ENCODE data around the gene MAN1B1. TPM values are rescaled to one million over a fixed set of nuclear protein-coding genes. Genes with fewer than 3 reads are reported as not detected.
"Not testable (repeated sequence)": the region's sequence is repeated elsewhere in the genome, so short reads cannot be mapped to it uniquely, and the experiment has no call there.

Gene MAN1B1
- total and polyA plus RNA-seq, 8 donors = 22.0 to 86.0 (median 28.4) TPM

DNA sequence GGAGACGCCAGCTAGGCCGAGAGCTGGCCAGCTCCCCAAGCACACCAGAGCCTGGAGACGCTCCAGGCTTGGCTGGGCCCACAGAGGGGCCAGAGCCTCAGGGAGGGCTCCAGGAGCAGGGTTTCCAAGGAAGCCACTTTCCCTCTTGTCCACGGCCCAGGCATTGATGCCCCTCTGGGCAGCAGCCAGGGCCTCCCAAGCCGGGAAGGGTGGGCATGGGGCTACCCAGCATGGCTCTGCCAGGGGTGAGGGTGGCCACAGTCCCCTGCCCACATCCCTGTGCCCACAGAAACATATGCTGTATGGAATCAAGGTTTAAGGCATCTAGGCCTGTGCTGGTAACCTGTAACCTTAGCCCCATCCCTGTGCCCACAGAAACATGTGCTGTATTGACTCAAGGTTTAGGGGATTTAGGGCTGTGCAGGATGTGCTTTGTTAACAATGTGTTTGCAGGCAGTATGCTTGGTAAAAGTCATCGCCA is 29.3 kb downstream of the MAN1B1 start:
- H3K4me3 ChIP-seq = no peak overlapping the region
- DNase-seq (no peak), ATAC-seq (no peak), FAIRE-seq (no peak)
- H3K36me3 ChIP-seq = peaks cover 0 to 9% (median 0%) of the 10 kb centered on the region in 3 donors
- whole genome bisulfite sequencing, 2 donors = 41 to 53% methylated on average over 6 of the region's 6 CpGs
- no peaks in the 10 kb centered on the region for H3K9me3 ChIP-seq
- intact Hi-C loops (cut with DNase I) = loop anchor here (5.0 to 10.0 kb wide), 3 partner anchors 71 to 119 kb away; partner anchors contain the start of genes SLC34A3 (in 3 of the 3), ANAPC2 (in 1 of the 3) and SSNA1 (in 1 of the 3)
- TF ChIP-seq, protein P1, sequence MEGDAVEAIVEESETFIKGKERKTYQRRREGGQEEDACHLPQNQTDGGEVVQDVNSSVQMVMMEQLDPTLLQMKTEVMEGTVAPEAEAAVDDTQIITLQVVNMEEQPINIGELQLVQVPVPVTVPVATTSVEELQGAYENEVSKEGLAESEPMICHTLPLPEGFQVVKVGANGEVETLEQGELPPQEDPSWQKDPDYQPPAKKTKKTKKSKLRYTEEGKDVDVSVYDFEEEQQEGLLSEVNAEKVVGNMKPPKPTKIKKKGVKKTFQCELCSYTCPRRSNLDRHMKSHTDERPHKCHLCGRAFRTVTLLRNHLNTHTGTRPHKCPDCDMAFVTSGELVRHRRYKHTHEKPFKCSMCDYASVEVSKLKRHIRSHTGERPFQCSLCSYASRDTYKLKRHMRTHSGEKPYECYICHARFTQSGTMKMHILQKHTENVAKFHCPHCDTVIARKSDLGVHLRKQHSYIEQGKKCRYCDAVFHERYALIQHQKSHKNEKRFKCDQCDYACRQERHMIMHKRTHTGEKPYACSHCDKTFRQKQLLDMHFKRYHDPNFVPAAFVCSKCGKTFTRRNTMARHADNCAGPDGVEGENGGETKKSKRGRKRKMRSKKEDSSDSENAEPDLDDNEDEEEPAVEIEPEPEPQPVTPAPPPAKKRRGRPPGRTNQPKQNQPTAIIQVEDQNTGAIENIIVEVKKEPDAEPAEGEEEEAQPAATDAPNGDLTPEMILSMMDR (IDR thresholded peaks at IDR 0.05) = no peak
- peaks cover 0 to 4% (median 0%) of the 10 kb centered on the region in 3 donors for H3K4me1 ChIP-seq
- H3K27me3 ChIP-seq = no peaks in the 10 kb centered on the region
- H3K27ac ChIP-seq = no peak overlapping the region

DNA sequence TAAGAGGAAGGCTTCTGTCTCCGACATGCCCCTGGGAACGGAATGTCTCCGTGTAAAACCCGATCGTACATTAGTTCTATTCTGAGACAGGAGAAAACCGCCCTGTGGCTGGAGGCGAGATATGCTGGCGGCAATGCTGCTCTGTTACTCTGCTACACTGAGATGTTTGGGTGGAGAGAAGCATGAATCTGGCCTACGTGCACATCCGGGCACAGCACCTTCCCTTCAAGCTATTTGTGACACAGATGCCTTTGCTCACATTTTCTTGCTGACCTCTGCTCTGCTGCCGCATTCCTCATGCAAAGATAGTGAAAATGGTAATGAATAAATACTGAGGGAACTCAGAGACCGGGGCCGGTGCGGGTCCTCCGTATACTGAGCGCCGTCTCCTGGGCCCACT is 29.9 kb downstream of the MAN1B1 start:
- WGBS, 2 donors = 58 to 80% methylated on average over 17 of the region's 17 CpGs
- Histone ChIP-seq H3K9me3 (no peaks in the 10 kb centered on the region), H3K4me3 (no peak overlapping the region), H3K27me3 (no peaks in the 10 kb centered on the region), H3K36me3 (peaks cover 0 to 9% (median 0%) of the 10 kb centered on the region in 3 donors), H3K4me1 (peaks cover 0 to 4% (median 0%) of the 10 kb centered on the region in 3 donors), H3K27ac (no peak overlapping the region)
- FAIRE-seq (no peak), DNase-seq (no peak), ATAC-seq (no peak)
- intact Hi-C loops (cut with DNase I) = loop anchor here (5.0 to 10.0 kb wide), 3 partner anchors 71 to 118 kb away; partner anchors contain the start of genes SLC34A3 (in 3 of the 3), ANAPC2 (in 1 of the 3) and SSNA1 (in 1 of the 3)
- TF ChIP-seq, protein P1 (IDR thresholded peaks at IDR 0.05) = no peak

DNA sequence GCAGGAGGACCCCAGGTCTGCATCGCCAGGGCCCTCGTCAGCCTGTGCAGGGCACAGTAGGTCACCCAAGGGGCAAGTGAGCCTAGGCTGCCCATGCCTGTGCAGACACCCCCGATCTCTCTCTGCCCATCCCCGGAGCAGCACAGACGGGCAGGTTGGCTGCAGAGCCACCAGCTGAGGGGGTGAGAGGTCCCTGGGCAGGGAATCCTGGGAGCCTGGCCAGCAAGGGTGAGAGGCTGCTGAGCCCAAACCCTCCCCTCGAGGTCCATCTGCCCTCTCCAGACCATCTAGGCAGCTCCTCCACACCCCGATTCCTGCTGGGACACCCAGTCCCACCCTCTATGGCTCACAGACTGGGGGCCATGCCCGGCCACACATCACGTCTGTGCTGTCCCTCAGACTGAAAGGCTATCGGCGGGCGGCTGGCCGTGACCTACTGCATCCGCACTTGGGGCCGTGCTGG is 30.5 kb downstream of the MAN1B1 start:
- Histone ChIP-seq H3K4me3 (no peak overlapping the region), H3K27me3 (no peaks in the 10 kb centered on the region), H3K4me1 (peaks cover 0 to 4% (median 0%) of the 10 kb centered on the region in 3 donors), H3K36me3 (peaks cover 0 to 8% (median 0%) of the 10 kb centered on the region in 3 donors), H3K27ac (no peak overlapping the region), H3K9me3 (no peaks in the 10 kb centered on the region)
- ATAC-seq (no peak), FAIRE-seq (no peak), DNase-seq (peak in 2 of 6 donors; percentile 41 to 73)
- 71 to 86% methylated on average over 15 of the region's 15 CpGs for WGBS, 2 donors
- intact Hi-C loops (cut with DNase I) = loop anchor here (5.0 to 10.0 kb wide), 3 partner anchors 70 to 118 kb away; partner anchors contain the start of genes SLC34A3 (in 3 of the 3), ANAPC2 (in 1 of the 3) and SSNA1 (in 1 of the 3)
- TF ChIP-seq, protein P1 (IDR thresholded peaks at IDR 0.05) = no peak

DNA sequence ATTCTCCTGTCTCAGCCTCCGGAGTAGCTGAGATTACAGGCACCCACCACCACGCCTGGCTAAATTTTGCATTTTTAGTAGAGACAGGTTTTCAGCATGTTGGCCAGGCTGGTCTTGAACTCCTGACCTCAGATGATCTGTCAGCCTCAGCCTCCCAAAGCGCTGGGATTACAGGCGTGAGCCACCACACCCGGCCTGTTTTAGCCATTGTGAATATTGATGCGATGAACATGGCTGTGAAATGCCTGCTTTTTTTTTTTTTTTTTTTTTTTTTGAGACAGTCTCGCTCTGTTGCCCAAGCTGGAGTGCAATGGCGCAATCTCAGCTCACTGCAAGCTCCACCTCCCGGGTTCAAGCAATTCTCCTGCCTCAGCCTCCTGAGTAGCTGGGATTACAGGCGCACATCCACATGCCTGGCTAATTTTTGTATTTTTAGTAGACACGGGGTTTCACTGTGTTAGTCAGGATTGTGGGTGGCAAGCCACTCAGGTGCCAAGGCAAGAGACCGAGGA is 31.4 kb downstream of the MAN1B1 start:
- intact Hi-C loops (cut with DNase I) = loop anchor here (5.0 to 10.0 kb wide), 3 partner anchors 69 to 117 kb away; partner anchors contain the start of genes SLC34A3 (in 3 of the 3), ANAPC2 (in 1 of the 3) and SSNA1 (in 1 of the 3)
- H3K9me3 ChIP-seq, DNase-seq, FAIRE-seq, H3K4me1 ChIP-seq, H3K27me3 ChIP-seq, H3K27ac ChIP-seq, ATAC-seq, H3K4me3 ChIP-seq, H3K36me3 ChIP-seq: not testable (repeated sequence)
- 77 to 87% methylated on average over 10 to 12 of the region's 12 CpGs for WGBS, 2 donors

DNA sequence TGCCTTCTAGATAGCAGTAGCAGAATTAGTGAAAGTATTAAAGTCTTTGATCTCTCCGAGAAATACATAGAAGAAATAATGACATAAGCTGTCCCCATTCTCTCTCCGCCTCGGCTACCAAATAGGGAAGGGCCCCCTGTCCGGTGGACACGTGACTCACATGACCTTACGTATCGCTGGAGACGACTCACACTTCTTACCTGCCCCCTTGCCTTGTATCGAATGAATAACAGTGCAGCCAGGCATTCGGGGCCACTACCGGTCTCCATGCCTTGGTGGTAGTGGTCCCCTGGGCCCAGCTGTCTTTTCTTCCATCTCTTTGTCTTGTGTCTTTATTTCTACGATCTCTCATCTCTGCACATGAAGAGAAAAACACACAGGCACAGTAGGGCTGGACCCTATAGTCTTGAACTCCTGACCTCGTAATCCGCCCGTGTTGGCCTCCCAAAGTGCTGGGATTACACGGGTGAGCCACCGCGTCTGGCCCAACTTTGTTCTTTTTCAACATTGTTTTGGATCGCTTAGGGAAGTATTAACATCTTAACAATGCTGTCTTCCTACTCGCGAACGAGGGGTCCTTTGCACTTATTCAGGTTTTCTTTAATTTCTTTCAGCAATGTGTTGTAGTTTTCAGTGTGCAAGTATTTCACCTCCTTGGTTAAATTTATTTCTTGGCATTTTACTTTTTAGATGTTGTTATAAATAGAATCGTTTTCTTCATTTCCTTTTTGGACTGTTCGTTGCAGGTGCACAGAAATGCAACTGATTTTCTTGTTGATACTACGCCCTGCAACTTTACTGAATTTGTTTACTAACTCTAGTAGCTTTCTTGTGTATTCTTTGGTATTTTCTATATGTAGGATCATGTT is 35.4 kb downstream of the MAN1B1 start:
- intact Hi-C loops (cut with DNase I); H3K27ac ChIP-seq; ATAC-seq; H3K27me3 ChIP-seq; DNase-seq; H3K4me3 ChIP-seq; H3K36me3 ChIP-seq; FAIRE-seq; H3K9me3 ChIP-seq: not testable (repeated sequence)
- H3K4me1 ChIP-seq = peaks cover 8 to 13% (median 11%) of the 10 kb centered on the region in 3 donors
- 67 to 72% methylated on average over 22 to 24 of the region's 25 CpGs for WGBS, 2 donors

DNA sequence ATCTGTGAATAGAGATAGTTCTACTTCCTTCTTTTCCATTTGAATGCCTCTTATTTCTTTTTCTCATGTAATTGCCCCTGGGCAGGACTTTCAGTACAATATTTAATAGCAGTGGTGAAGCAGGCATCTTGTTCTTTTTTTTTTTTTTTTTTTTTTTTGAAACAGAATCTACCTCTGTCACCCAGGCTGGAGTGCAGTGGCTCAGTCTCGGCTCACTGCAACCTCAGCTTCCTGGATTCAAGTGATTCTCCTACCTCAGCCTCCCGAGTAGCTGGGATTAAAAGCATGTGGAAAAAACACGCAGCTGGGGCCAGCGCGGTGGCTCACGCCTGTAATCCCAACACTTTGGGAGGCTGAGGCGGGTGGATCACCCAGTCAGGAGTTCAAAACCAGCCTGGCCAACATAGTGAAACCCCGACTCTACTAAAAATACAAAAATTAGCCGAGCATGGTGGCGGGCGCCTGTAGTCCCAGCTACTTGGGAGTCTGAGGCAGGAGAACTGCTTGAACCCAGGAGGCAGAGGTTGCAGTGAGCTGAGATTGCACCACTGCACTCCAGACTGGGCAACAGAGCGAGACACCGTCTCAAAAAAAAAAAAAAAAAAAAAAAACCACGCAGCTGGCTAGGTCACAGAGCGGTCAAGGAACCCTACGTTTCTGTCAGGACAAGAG is 36.1 kb downstream of the MAN1B1 start:
- intact Hi-C loops (cut with DNase I); FAIRE-seq; H3K4me3 ChIP-seq; H3K27ac ChIP-seq; H3K36me3 ChIP-seq; ATAC-seq; DNase-seq; H3K9me3 ChIP-seq; H3K27me3 ChIP-seq: not testable (repeated sequence)
- peaks cover 8 to 18% (median 11%) of the 10 kb centered on the region in 3 donors for H3K4me1 ChIP-seq
- WGBS, 2 donors = 85 to 92% methylated on average over 15 to 16 of the region's 16 CpGs

Data from pancreas (tissue), 10 donors.